ENCODE measurements around the gene PRKAR1B. TPM values are rescaled to one million over a fixed set of nuclear protein-coding genes. Genes with fewer than 3 reads are reported as not detected.

PRKAR1B gene
- total and polyA plus RNA-seq, 9 donors = 14.3 to 49.0 (median 34.0) TPM

- 1 to 3% (median 2%) methylated on average over 57 to 83 of the region's 83 CpGs for WGBS, 3 donors
- Histone ChIP-seq H3K4me3 (peak overlapping the region; percentile 46), H3K4me1 (ENCODE audit: insufficient read depth) (peaks cover 12% of the 10 kb centered on the region), H3K27ac (no peak overlapping the region), H3K9me3 (no peaks in the 10 kb centered on the region), H3K27me3 (peaks cover 2% of the 10 kb centered on the region), H3K36me3 (no peaks in the 10 kb centered on the region)
- TF ChIP-seq POLR2A (IDR thresholded peaks at IDR 0.05) = no peak
- intact Hi-C loops (cut with DNase I) = loop anchor here in 2 of 4 donors (5.0 to 10.0 kb wide), 3 partner anchors 150 to 258 kb away; no protein-coding TSS in a partner anchor
- DNase-seq = peak; percentile 43 to 76 (median 63)
These were observed 210.2 kb downstream of the PRKAR1B start for GRCh38 chr7:516606-517456.

- intact Hi-C loops (cut with DNase I) = loop anchor here in 2 of 4 donors (5.0 to 10.0 kb wide), 3 partner anchors 151 to 259 kb away; no protein-coding TSS in a partner anchor
- Histone ChIP-seq H3K4me1 (ENCODE audit: insufficient read depth) (peaks cover 10% of the 10 kb centered on the region), H3K27me3 (peaks cover 2% of the 10 kb centered on the region), H3K36me3 (no peaks in the 10 kb centered on the region), H3K9me3 (no peaks in the 10 kb centered on the region), H3K4me3 (peak overlapping the region; percentile 46), H3K27ac (no peak overlapping the region)
- no peak for DNase-seq
- TF ChIP-seq, protein P1, sequence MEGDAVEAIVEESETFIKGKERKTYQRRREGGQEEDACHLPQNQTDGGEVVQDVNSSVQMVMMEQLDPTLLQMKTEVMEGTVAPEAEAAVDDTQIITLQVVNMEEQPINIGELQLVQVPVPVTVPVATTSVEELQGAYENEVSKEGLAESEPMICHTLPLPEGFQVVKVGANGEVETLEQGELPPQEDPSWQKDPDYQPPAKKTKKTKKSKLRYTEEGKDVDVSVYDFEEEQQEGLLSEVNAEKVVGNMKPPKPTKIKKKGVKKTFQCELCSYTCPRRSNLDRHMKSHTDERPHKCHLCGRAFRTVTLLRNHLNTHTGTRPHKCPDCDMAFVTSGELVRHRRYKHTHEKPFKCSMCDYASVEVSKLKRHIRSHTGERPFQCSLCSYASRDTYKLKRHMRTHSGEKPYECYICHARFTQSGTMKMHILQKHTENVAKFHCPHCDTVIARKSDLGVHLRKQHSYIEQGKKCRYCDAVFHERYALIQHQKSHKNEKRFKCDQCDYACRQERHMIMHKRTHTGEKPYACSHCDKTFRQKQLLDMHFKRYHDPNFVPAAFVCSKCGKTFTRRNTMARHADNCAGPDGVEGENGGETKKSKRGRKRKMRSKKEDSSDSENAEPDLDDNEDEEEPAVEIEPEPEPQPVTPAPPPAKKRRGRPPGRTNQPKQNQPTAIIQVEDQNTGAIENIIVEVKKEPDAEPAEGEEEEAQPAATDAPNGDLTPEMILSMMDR (IDR thresholded peaks at IDR 0.05) = no peak
- TF ChIP-seq POLR2A (IDR thresholded peaks at IDR 0.05) (no peak), EP300 (IDR thresholded peaks at IDR 0.05) (no peak)
- WGBS, 3 donors = 14 to 25% (median 18%) methylated on average over 13 of the region's 13 CpGs
These were observed 210.9 kb downstream of the PRKAR1B start for GRCh38 chr7:516216-516605.

DNA sequence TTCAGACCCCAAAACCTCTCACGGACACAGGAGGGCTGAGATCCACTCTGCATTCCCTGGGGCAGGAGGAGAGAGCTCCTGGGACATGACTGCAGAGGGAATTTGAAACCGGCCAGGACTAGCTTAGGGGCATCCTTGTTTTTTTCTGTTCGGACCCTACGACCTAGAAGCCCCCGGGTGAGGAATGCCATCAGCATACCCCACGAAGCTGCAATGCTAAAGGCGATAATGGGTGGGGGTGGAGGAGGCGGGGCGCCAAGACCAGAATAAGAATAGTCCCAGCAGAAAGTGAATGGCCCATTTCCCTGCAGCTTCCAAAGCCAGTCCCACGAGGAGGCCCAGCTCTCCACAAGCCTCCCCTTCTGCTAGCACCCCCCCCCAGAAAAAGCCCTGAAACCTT lies 211.5 kb downstream of the PRKAR1B start:
- intact Hi-C loops (cut with DNase I) = loop anchor here in 2 of 4 donors (5.0 to 10.0 kb wide), 3 partner anchors 152 to 259 kb away; no protein-coding TSS in a partner anchor
- Histone ChIP-seq H3K9me3 (no peaks in the 10 kb centered on the region), H3K36me3 (no peaks in the 10 kb centered on the region), H3K4me1 (ENCODE audit: insufficient read depth) (peaks cover 10% of the 10 kb centered on the region), H3K4me3 (no peak overlapping the region), H3K27ac (no peak overlapping the region), H3K27me3 (peaks cover under 1% of the 10 kb centered on the region)
- 69 to 78% (median 72%) methylated on average over 10 of the region's 10 CpGs for WGBS, 3 donors
- DNase-seq = no peak
- no peak for TF ChIP-seq POLR2A (IDR thresholded peaks at IDR 0.05)
- TF ChIP-seq, protein P1 (IDR thresholded peaks at IDR 0.05) = no peak
- TF ChIP-seq EP300 (IDR thresholded peaks at IDR 0.05) = no peak

DNA sequence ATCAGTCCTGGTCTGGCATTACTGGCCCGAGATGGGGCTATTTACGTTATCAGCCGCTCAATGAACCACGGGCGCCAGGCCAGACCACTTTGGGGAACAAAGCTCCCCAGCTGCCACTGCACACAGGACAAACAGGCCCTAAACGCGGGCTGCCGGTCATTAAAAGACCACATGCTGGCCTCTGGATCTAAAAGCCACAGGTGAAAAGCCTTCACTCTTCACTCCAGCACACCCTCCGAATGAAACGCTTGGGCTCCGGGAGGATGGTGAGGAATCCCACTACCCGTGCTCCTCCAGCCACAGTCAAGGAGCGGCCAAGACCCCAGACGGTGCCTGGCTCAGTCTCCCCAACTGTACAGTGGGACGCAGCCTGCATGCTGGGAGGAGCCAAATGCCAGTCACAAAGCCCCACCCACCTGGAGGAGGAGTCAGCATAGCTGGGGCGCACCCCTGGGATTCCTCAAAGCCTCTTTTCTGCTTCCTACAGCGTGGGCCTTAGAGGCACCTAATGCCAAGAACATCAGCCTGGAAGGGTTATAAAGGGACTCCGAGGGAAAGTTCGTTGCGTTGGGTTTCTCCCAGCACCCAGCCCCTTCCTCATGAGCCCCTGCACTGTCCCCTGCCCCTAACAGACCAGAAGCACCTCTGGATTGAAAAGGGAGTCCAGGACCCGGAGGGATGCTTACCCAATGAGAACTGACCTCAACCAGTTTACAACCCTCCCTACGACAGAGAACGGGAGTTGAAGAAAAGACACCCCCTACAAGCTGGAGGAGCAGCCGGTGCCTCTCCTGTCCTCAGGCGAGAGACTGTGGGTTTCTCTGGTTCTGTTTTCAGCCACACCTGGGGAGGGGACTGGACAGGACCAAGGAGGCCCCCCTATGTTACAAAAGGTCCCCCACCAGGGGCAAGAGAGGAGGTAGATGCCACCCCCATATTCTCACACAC lies 212.2 kb downstream of the PRKAR1B start:
- Histone ChIP-seq H3K9me3 (no peaks in the 10 kb centered on the region), H3K4me3 (no peak overlapping the region), H3K36me3 (no peaks in the 10 kb centered on the region), H3K4me1 (ENCODE audit: insufficient read depth) (peaks cover 10% of the 10 kb centered on the region), H3K27ac (no peak overlapping the region), H3K27me3 (no peaks in the 10 kb centered on the region)
- TF ChIP-seq, protein P1 (IDR thresholded peaks at IDR 0.05) = no peak
- TF ChIP-seq EP300 (IDR thresholded peaks at IDR 0.05) (no peak), POLR2A (IDR thresholded peaks at IDR 0.05) (no peak)
- no peak for DNase-seq
- intact Hi-C loops (cut with DNase I) = loop anchor here in 2 of 4 donors (5.0 to 10.0 kb wide), 3 partner anchors 152 to 260 kb away; no protein-coding TSS in a partner anchor
- WGBS, 3 donors = 79 to 81% (median 80%) methylated on average over 25 of the region's 25 CpGs
